Measurements from ENCODE around the gene AIF1L.

DNA sequence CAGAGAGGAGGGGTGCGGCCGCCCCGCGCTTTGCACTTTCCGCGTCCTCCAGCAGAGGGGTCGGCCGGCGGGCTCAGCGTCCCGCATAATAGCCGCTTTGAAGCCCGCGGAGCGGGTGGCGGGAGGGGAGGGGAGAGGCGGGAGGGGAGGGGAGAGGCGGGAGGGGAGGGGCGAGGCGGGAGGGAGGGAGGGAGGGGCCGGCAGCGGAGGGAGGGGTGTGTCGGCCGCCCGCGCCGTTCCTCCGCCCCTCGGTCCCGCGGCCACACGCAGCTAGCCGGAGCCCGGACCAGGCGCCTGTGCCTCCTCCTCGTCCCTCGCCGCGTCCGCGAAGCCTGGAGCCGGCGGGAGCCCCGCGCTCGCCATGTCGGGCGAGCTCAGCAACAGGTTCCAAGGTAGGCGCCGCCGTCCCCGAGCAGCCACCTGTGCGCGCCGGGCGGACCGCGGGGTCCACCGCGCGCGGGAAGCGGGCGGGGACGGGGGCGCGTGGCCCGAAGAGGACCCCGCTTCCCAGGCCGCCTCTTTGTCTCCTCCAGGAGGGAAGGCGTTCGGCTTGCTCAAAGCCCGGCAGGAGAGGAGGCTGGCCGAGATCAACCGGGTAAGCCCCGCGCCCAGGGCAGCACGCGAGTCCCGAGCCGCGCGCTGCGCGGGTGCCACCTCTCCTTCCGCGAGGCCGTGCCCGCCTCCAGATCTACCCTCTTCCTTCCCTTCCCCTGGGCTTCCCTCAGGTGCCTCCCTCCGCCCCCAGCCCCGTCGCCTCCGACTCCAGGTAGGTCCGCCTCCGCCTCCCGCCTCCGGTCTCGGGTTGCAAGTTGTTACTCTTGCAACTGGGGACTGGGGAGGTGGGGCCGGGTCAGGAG lies at the start of gene AIF1L:
- no peak for TF ChIP-seq CTCF (conservative IDR thresholded peaks at IDR 0.05)
- no peak for TF ChIP-seq ZFX (IDR thresholded peaks at IDR 0.05)

All from C4-2B (cell line).